GM12878 (cell line): Measurements from ENCODE around the gene VKORC1. TPM values are rescaled to one million over a fixed set of nuclear protein-coding genes. Genes with fewer than 3 reads are reported as not detected.

Source experiments
- ATAC-seq: fragments of 200-7000 bp; cut with Tn5 transposase; 3 replicates; pipeline ENCODE4 v1.9.1; 2020; ENCODE audit warnings: mild to moderate bottlenecking, moderate library complexity
- BruUV-seq: library from RNA; stranded (reverse); fragments of 400-500 nt; replicated peaks from 2 replicates; lab custom pipeline; 2021; lab: Mats Ljungman, UMichigan
- CTCF ChIA-PET: fragments of 300-600 bp; sonication (Branson Sonifier 250); formaldehyde crosslinking; extraction: SDS; loops from one replicate; lab custom pipeline; 2021; ENCODE audit warnings: inconsistent platforms; lab: Yijun Ruan, JAX
- POLR2A ChIA-PET: fragments of 350-600 bp; formaldehyde crosslinking; extraction: SDS; loops from one replicate; lab custom pipeline; 2021; ENCODE audit warnings: inconsistent platforms; lab: Charles Lee
- RAD21 ChIA-PET: fragments of 300-600 bp; sonication (Branson Sonifier 250); formaldehyde crosslinking; loops from one replicate; lab custom pipeline; 2023; ENCODE audit warnings: antibody characterized with exemption; ENCODE audit not compliant: unreplicated experiment; lab: Charles Lee
- SMC1A ChIA-PET: fragments of 300-600 bp; sonication (Branson Sonifier 250); formaldehyde crosslinking; loops from one replicate; lab custom pipeline; 2023; ENCODE audit not compliant: unreplicated experiment, uncharacterized antibody; lab: Charles Lee
- DNase-seq: peaks from one replicate; pipeline ENCODE4 v3.0.0-alpha.2; 2011; ENCODE audit warnings: low read depth, low spot score
- FAIRE-seq: peaks from 3 replicates; lab custom pipeline; 2011; peaks lifted over from hg19 to GRCh38; lab: Jason Lieb, UNC
- H2AFZ ChIP-seq: 2 replicates; pipeline ENCODE4 v1.6.0; 2011; ENCODE audit warnings: low read depth, low read length, control low read depth; ENCODE audit not compliant: control insufficient read depth
- H3K27ac ChIP-seq: 2 replicates; pipeline ENCODE4 v1.5.1; 2011; ENCODE audit warnings: control low read depth; ENCODE audit not compliant: control insufficient read depth, insufficient read depth
- H3K27me3 ChIP-seq, 2 experiments: replicated peaks in 1 of 2; 2 replicates each; pipeline versions ENCODE4 v1.6.0 to v1.6.1; 2011; ENCODE audit warnings: low read length in 1 of 2; ENCODE audit not compliant: control insufficient read depth in 2 of 2, insufficient read depth in 2 of 2
- H3K36me3 ChIP-seq, 2 experiments: 2 replicates each; pipeline ENCODE4 v1.5.1; 2011; ENCODE audit warnings: low read length in 1 of 2; ENCODE audit not compliant: control insufficient read depth in 2 of 2, insufficient read depth in 2 of 2
- H3K4me1 ChIP-seq: 2 replicates; pipeline ENCODE4 v1.6.1; 2011; ENCODE audit warnings: mild to moderate bottlenecking, low read length, moderate library complexity, mixed read lengths; ENCODE audit not compliant: control insufficient read depth, insufficient read depth
- H3K4me2 ChIP-seq: 2 replicates; pipeline ENCODE4 v1.6.0; 2011; ENCODE audit warnings: control low read depth; ENCODE audit not compliant: control insufficient read depth, insufficient read depth
- H3K4me3 ChIP-seq: fragments of 200-600 bp; sonication (generic); 2 replicates; pipeline ENCODE4 v1.5.1; 2016
- H3K79me2 ChIP-seq: 2 replicates; pipeline ENCODE4 v1.6.0; 2011; ENCODE audit warnings: low read length; ENCODE audit not compliant: control insufficient read depth, insufficient read depth
- H3K9ac ChIP-seq: 2 replicates; pipeline ENCODE4 v1.8.0; 2011; ENCODE audit warnings: low read length, control low read depth, mixed read lengths; ENCODE audit not compliant: control insufficient read depth, insufficient read depth
- H3K9me3 ChIP-seq: replicated peaks from 3 replicates; pipeline ENCODE4 v1.5.1; 2011; ENCODE audit warnings: mild to moderate bottlenecking, low read length; ENCODE audit not compliant: control insufficient read depth, insufficient read depth
- H4K20me1 ChIP-seq: 2 replicates; pipeline ENCODE4 v1.6.0; 2011; ENCODE audit not compliant: control insufficient read depth, insufficient read depth
- BRCA1 ChIP-seq: IDR thresholded peaks from 2 replicates; pipeline ENCODE4 v1.6.1; 2011; ENCODE audit warnings: low read depth, low read length, improper control_type of control experiment
- EED ChIP-seq: sonication (generic); IDR thresholded peaks from 2 replicates; pipeline ENCODE4 v1.6.1; 2016; ENCODE audit warnings: antibody characterized with exemption, low read depth
- IKZF1 ChIP-seq: fragments of 450-650 bp; conservative IDR thresholded peaks from 2 replicates; pipeline ENCODE4 v1.6.1; 2017; ENCODE audit warnings: antibody characterized with exemption, mild to moderate bottlenecking
- IKZF2 ChIP-seq, 2 experiments: fragments of 450-650 bp; IDR thresholded peaks; 2 replicates each; pipeline ENCODE4 v1.6.1; 2017; ENCODE audit warnings: mild to moderate bottlenecking in 2 of 2, moderate library complexity in 2 of 2
- NFXL1 ChIP-seq: fragments of 450-650 bp; IDR thresholded peaks from 2 replicates; pipeline ENCODE4 v1.6.1; 2017; ENCODE audit warnings: antibody characterized with exemption, mild to moderate bottlenecking, borderline replicate concordance
- NFYA ChIP-seq: IDR thresholded peaks from 2 replicates; pipeline ENCODE4 v1.6.1; 2011; ENCODE audit warnings: low read depth, mild to moderate bottlenecking, low read length, improper control_type of control experiment, borderline replicate concordance
- NR2F1 ChIP-seq: fragments of 450-650 bp; conservative IDR thresholded peaks from 2 replicates; pipeline ENCODE4 v1.6.1; 2017; ENCODE audit warnings: mild to moderate bottlenecking
- PAX5 ChIP-seq: IDR thresholded peaks from 2 replicates; pipeline ENCODE4 v1.6.1; 2011; ENCODE audit warnings: low read depth, low read length, borderline replicate concordance
- PML ChIP-seq: IDR thresholded peaks from 2 replicates; pipeline ENCODE4 v1.6.1; 2012; ENCODE audit warnings: low read length, inconsistent platforms
- STAT3 ChIP-seq: IDR thresholded peaks from 2 replicates; pipeline ENCODE4 v1.6.1; 2011; ENCODE audit warnings: low read depth, low read length, improper control_type of control experiment
- TARDBP ChIP-seq: IDR thresholded peaks from 2 replicates; pipeline ENCODE4 v1.6.1; 2016; ENCODE audit warnings: borderline replicate concordance
- WGBS: methylation state at CpG from one replicate; pipeline ENCODE4 v1.1.6; 2016; ENCODE audit warnings: low lambda C conversion rate; ENCODE audit not compliant: insufficient replicate concordance, insufficient coverage; ENCODE audit errors: missing lambda C conversion rate; 5-methylcytosine and 5-hydroxymethylcytosine counted together
- in situ Hi-C: fragments of 300-500 bp; cut with MboI; formaldehyde crosslinking; loops from 9 replicates; pipeline ENCODE4 v1.14.3; 2018; ENCODE audit warnings: mixed read lengths
- intact Hi-C: fragments of 100-400 bp; cut with micrococcal nuclease; formaldehyde crosslinking; loops from one replicate; pipeline ENCODE4 v1.14.2; 2022; ENCODE audit not compliant: unreplicated experiment
- polyA plus RNA-seq, 11 experiments: library from polyadenylated mRNA; depleted of rRNA in 4 of 11; unstranded in 6 of 11; stranded (reverse) in 5 of 11; fragments of >200 nt; fragmentation: Nextera tagmentation in 4 of 11; fragmentation: Illumina TruSeq in 1 of 11; extraction: Ambion mirVana in 4 of 11; extraction: Trizol in 1 of 11; gene quantifications; 1 replicate in 1 of 11; 2 replicates in 10 of 11; pipeline versions ENCODE4 v1.2.1 to v1.2.3, GENCODE V29; 2011 to 2016; ENCODE audit warnings: inconsistent platforms in 2 of 11, missing spikeins in 2 of 11, low read depth in 1 of 11
- total RNA-seq, 4 experiments: library from RNA; depleted of rRNA in 3 of 4; stranded (reverse); fragments of >200 nt in 3 of 4; fragmentation: Illumina TruSeq in 1 of 4; extraction: Trizol in 1 of 4; gene quantifications; 2 replicates each; pipeline versions ENCODE4 v1.2.1 to v1.2.3, GENCODE V29; 2013 to 2021
- TF ChIP-seq, protein P1 (sequence below): fragments of 450-650 bp; IDR thresholded peaks from 2 replicates; pipeline ENCODE4 v1.6.1; 2018; ENCODE audit warnings: borderline replicate concordance, mild to moderate bottlenecking; ENCODE audit not compliant: partially characterized antibody
- TF ChIP-seq, protein P2 (sequence below): fragments of 450-650 bp; IDR thresholded peaks from 2 replicates; pipeline ENCODE4 v1.6.1; 2017; ENCODE audit warnings: borderline replicate concordance
- TF ChIP-seq, protein P3 (sequence below): fragments of 450-650 bp; IDR thresholded peaks from 2 replicates; pipeline ENCODE4 v1.6.1; 2016; ENCODE audit warnings: mild to moderate bottlenecking
- TF ChIP-seq, protein P4 (sequence below): fragments of 150-350 bp; IDR thresholded peaks from 2 replicates; pipeline ENCODE4 v1.6.1; 2014; ENCODE audit warnings: mild to moderate bottlenecking, low read depth, low read length

The VKORC1 gene
- total and polyA plus RNA-seq, 10 of the 15 experiments (the other 5 are each of a cell fraction or from before 2014, with no cell fraction given), result 19.8 to 140 (median 57.7) TPM

DNA sequence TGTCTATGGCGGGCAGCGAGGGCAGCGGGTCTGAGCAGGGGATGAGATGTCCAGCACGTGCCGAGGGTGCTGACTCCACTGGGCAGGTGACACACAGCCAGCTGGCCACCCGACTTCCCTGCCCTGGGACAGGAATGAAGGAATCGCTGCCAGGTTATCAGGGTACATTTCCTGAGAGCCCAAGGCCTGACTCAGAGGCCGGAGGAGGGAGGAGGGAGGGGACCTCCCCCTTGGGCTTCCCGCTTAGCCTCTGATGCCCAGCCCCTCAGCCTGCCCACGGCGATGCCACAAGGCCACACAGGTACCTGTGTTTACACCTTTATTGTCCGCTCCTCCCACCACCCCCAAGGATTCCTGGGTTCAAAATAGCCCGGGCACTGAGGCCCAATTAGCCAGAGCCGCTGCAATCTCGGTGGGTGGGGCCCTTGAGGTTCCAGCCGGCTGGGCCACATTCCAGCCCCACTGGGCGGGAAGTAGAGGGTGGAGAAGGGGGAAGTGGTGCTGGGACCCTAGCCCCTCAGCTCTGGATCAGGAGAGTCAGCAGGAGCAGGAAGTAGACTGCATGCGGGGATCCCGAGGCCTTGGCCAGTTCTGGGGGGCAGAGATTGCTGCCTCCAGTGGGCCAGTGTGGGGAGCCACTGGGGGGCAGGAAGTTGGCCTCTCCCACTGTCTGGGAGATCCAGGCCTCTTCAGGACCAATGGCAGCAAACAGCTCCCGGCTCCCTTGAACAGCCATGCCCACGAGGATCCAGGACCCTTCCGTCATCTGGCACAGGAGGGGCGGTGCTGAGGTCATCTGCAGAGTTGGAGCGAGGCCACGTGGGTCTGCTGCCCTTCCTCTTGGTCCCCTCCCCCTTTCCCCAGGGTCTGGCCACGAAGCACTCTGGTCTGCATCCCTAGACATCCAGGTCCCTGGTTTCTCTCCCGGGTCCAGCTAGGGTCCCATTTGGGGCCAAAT is 44.3 kb upstream of the VKORC1 start:
- no peaks in the 10 kb centered on the region for H3K27me3 ChIP-seq
- in situ Hi-C loops (no loop called here), intact Hi-C loops (no loop called here)
- H3K27ac ChIP-seq, result no peak overlapping the region
- RAD21 ChIA-PET, result no interaction called here
- H2AFZ ChIP-seq, result no peak overlapping the region
- POLR2A ChIA-PET, result interaction anchor here (0.7 kb wide), 1 partner anchor 144 kb away, joined by 6 read pairs; no protein-coding TSS in a partner anchor
- ATAC-seq, result no peak
- CTCF ChIA-PET, result interaction anchor here (1.2 kb wide), 1 partner anchor 185 kb away, joined by 3 read pairs; no protein-coding TSS in a partner anchor
- no TSS peak for BruUV-seq
- no peaks in the 10 kb centered on the region for H3K36me3 ChIP-seq
- no peak overlapping the region for H3K9ac ChIP-seq
- no peaks in the 10 kb centered on the region for H4K20me1 ChIP-seq
- WGBS, result 55% methylated on average over 26 of the region's 27 CpGs
- peaks cover 9% of the 10 kb centered on the region for H3K4me1 ChIP-seq
- H3K9me3 ChIP-seq, result no peaks in the 10 kb centered on the region
- no peak for FAIRE-seq
- no peak for DNase-seq
- H3K79me2 ChIP-seq, result no peaks in the 10 kb centered on the region
- SMC1A ChIA-PET, result no interaction called here
- no peak overlapping the region for H3K4me3 ChIP-seq
- H3K4me2 ChIP-seq, result no peak overlapping the region
- TF ChIP-seq PML (no peak), IKZF2 (IDR thresholded peaks at IDR 0.05) (no peak), NR2F1 (no peak), TARDBP (no peak), BRCA1 (no peak), NFYA (no peak), EED (no peak), PAX5 (no peak), STAT3 (no peak), IKZF1 (no peak), NFXL1 (no peak)
- TF ChIP-seq, protein P1, sequence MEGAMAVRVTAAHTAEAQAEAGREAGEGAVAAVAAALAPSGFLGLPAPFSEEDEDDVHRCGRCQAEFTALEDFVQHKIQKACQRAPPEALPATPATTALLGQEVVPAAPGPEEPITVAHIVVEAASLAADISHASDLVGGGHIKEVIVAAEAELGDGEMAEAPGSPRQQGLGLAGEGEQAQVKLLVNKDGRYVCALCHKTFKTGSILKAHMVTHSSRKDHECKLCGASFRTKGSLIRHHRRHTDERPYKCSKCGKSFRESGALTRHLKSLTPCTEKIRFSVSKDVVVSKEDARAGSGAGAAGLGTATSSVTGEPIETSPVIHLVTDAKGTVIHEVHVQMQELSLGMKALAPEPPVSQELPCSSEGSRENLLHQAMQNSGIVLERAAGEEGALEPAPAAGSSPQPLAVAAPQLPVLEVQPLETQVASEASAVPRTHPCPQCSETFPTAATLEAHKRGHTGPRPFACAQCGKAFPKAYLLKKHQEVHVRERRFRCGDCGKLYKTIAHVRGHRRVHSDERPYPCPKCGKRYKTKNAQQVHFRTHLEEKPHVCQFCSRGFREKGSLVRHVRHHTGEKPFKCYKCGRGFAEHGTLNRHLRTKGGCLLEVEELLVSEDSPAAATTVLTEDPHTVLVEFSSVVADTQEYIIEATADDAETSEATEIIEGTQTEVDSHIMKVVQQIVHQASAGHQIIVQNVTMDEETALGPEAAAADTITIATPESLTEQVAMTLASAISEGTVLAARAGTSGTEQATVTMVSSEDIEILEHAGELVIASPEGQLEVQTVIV, result no peak
- TF ChIP-seq, protein P2, sequence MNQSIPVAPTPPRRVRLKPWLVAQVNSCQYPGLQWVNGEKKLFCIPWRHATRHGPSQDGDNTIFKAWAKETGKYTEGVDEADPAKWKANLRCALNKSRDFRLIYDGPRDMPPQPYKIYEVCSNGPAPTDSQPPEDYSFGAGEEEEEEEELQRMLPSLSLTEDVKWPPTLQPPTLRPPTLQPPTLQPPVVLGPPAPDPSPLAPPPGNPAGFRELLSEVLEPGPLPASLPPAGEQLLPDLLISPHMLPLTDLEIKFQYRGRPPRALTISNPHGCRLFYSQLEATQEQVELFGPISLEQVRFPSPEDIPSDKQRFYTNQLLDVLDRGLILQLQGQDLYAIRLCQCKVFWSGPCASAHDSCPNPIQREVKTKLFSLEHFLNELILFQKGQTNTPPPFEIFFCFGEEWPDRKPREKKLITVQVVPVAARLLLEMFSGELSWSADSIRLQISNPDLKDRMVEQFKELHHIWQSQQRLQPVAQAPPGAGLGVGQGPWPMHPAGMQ, result no peak
- TF ChIP-seq, protein P3, sequence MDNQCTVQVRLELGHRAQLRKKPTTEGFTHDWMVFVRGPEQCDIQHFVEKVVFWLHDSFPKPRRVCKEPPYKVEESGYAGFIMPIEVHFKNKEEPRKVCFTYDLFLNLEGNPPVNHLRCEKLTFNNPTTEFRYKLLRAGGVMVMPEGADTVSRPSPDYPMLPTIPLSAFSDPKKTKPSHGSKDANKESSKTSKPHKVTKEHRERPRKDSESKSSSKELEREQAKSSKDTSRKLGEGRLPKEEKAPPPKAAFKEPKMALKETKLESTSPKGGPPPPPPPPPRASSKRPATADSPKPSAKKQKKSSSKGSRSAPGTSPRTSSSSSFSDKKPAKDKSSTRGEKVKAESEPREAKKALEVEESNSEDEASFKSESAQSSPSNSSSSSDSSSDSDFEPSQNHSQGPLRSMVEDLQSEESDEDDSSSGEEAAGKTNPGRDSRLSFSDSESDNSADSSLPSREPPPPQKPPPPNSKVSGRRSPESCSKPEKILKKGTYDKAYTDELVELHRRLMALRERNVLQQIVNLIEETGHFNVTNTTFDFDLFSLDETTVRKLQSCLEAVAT, result no peak
- TF ChIP-seq, protein P4, sequence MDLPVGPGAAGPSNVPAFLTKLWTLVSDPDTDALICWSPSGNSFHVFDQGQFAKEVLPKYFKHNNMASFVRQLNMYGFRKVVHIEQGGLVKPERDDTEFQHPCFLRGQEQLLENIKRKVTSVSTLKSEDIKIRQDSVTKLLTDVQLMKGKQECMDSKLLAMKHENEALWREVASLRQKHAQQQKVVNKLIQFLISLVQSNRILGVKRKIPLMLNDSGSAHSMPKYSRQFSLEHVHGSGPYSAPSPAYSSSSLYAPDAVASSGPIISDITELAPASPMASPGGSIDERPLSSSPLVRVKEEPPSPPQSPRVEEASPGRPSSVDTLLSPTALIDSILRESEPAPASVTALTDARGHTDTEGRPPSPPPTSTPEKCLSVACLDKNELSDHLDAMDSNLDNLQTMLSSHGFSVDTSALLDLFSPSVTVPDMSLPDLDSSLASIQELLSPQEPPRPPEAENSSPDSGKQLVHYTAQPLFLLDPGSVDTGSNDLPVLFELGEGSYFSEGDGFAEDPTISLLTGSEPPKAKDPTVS, result no peak
